OCI-LY1 (cell line): ENCODE results near the gene MYO19.

Experiments used
- CTCF ChIP-seq: fragments of 200-600 bp; sonication (generic), shearing (Covaris generic); IDR thresholded peaks from 2 replicates; pipeline ENCODE4 v1.5.1; 2017; ENCODE audit warnings: mild to moderate bottlenecking, antibody characterized with exemption, low read length, moderate library complexity, mixed read lengths
- EZH2 ChIP-seq: fragments of 200-600 bp; sonication (generic), shearing (Covaris generic); IDR thresholded peaks from 2 replicates; pipeline ENCODE4 v1.8.0; 2017; ENCODE audit warnings: borderline replicate concordance, mixed run types, mild to moderate bottlenecking, antibody characterized with exemption, low read length, moderate library complexity, mixed read lengths

- TF ChIP-seq CTCF, result no peak
- TF ChIP-seq EZH2, result no peak
Observed at GRCh38 chr17:36576793-36577192, 42.1 kb upstream of the MYO19 start.
